Endothelial cell of umbilical vein (primary cell): ENCODE data around the gene UFSP2.

ENCODE experiments used
- CTCF ChIP-seq, 2 donors: IDR thresholded peaks; 1 replicate in 1 of 2; 2 replicates in 1 of 2; pipeline ENCODE4 v1.5.1; 2011; ENCODE audit warnings: low read length in 2 of 2, mild to moderate bottlenecking in 2 of 2, moderate library complexity in 2 of 2, control low read depth in 1 of 2, inconsistent platforms in 1 of 2, low read depth in 1 of 2; ENCODE audit not compliant: insufficient read depth in 1 of 2; ENCODE audit errors: extremely low read depth in 1 of 2
- EZH2 ChIP-seq: IDR thresholded peaks from 2 replicates; pipeline ENCODE4 v1.6.1; 2012; ENCODE audit warnings: borderline replicate concordance, low read depth, mild to moderate bottlenecking, moderate library complexity, low read length, inconsistent platforms; ENCODE audit not compliant: severe bottlenecking
- FOS ChIP-seq: IDR thresholded peaks from 2 replicates; pipeline ENCODE4 v1.6.1; 2011; ENCODE audit warnings: mild to moderate bottlenecking, low read length, moderate library complexity, borderline replicate concordance; ENCODE audit not compliant: insufficient read depth
- GATA2 ChIP-seq: IDR thresholded peaks from 2 replicates; pipeline ENCODE4 v1.7.0; 2011; ENCODE audit warnings: low read depth, mild to moderate bottlenecking, moderate library complexity, mixed read lengths, low read length; ENCODE audit not compliant: insufficient read length, insufficient read depth
- MYC ChIP-seq: IDR thresholded peaks from one replicate; pipeline ENCODE4 v1.6.1; 2011; ENCODE audit warnings: mild to moderate bottlenecking, low read depth, low read length
- POLR2A ChIP-seq: IDR thresholded peaks from 2 replicates; pipeline ENCODE4 v1.6.1; 2012; ENCODE audit warnings: low read depth, mild to moderate bottlenecking, control low read depth, low read length
- POLR2AphosphoS5 ChIP-seq: IDR thresholded peaks from 2 replicates; pipeline ENCODE4 v1.6.1; 2012; ENCODE audit warnings: low read depth, mild to moderate bottlenecking, control low read depth, low read length, moderate library complexity; ENCODE audit not compliant: insufficient read depth
- TF ChIP-seq, protein P1 (sequence below): IDR thresholded peaks from 2 replicates; pipeline ENCODE4 v1.6.1; 2011; ENCODE audit not compliant: insufficient read depth, insufficient read length

GRCh38 chr4:185374027-185374426, 51.7 kb downstream of the UFSP2 start:
- TF ChIP-seq CTCF (IDR thresholded peaks at IDR 0.05; ENCODE audit: extremely low read depth in 1 of 2, insufficient read depth in 1 of 2, low read depth in 1 of 2, low read length in 2 of 2), result no peak
- no peak for TF ChIP-seq POLR2AphosphoS5
- TF ChIP-seq EZH2, result no peak
- TF ChIP-seq MYC, result no peak
- TF ChIP-seq, protein P1, sequence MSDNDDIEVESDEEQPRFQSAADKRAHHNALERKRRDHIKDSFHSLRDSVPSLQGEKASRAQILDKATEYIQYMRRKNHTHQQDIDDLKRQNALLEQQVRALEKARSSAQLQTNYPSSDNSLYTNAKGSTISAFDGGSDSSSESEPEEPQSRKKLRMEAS, result no peak
- TF ChIP-seq POLR2A, result no peak
- no peak for TF ChIP-seq FOS
- no peak for TF ChIP-seq GATA2
